Endothelial cell of umbilical vein (primary cell): ENCODE results near the gene SLC26A6. TPM values are rescaled to one million over a fixed set of nuclear protein-coding genes. Genes with fewer than 3 reads are reported as not detected.

Experiments
- BruUV-seq: library from RNA; stranded (reverse); fragments of 400-500 nt; replicated peaks from 2 replicates; lab custom pipeline; 2021; lab: Mats Ljungman, UMichigan
- CTCF ChIA-PET: fragments of 300-600, 350-600 bp; sonication (Branson Sonifier 250); formaldehyde crosslinking; loops from one replicate; lab custom pipeline; 2021; ENCODE audit warnings: antibody characterized with exemption, inconsistent platforms; lab: Charles Lee
- POLR2A ChIA-PET: fragments of 300-600, 350-600 bp; sonication (Branson Sonifier 250); formaldehyde crosslinking; loops from one replicate; lab custom pipeline; 2021; ENCODE audit warnings: antibody characterized with exemption, inconsistent platforms; lab: Charles Lee
- DNase-seq: peaks from one replicate; pipeline ENCODE4 v3.0.0-alpha.2; 2011; ENCODE audit warnings: low read depth, low spot score
- FAIRE-seq: peaks from 2 replicates; lab custom pipeline; 2011; peaks lifted over from hg19 to GRCh38; lab: Jason Lieb, UNC
- H2AFZ ChIP-seq: 2 replicates; pipeline ENCODE4 v1.6.0; 2012; ENCODE audit warnings: low read depth, low read length, control low read depth, inconsistent platforms
- H3K27ac ChIP-seq: 2 replicates; pipeline ENCODE4 v1.5.1; 2011; ENCODE audit warnings: low read depth, mild to moderate bottlenecking, control low read depth, low read length, moderate library complexity; ENCODE audit not compliant: insufficient read depth
- H3K27me3 ChIP-seq, 2 experiments: 2 replicates each; pipeline versions ENCODE4 v1.6.0 to v1.6.1; 2011; ENCODE audit warnings: low read length in 2 of 2, mixed read lengths in 1 of 2; ENCODE audit not compliant: control insufficient read depth in 2 of 2, insufficient read depth in 2 of 2
- H3K36me3 ChIP-seq, 2 experiments: 2 replicates in 1 of 2; 3 replicates in 1 of 2; pipeline ENCODE4 v1.5.1; 2011; ENCODE audit warnings: low read length in 2 of 2, mild to moderate bottlenecking in 1 of 2, moderate library complexity in 1 of 2; ENCODE audit not compliant: control insufficient read depth in 2 of 2, insufficient read depth in 2 of 2; ENCODE audit errors: extremely low read depth in 1 of 2
- H3K4me1 ChIP-seq: 3 replicates; pipeline ENCODE4 v1.5.1; 2011; ENCODE audit warnings: mild to moderate bottlenecking, low read length; ENCODE audit not compliant: control insufficient read depth, insufficient read depth; ENCODE audit errors: extremely low read depth
- H3K4me2 ChIP-seq: 2 replicates; pipeline ENCODE4 v1.6.1; 2011; ENCODE audit warnings: low read length, control low read depth, mixed read lengths; ENCODE audit not compliant: insufficient read depth
- H3K4me3 ChIP-seq, 3 experiments: fragments of 200-600 bp in 1 of 3; sonication (generic), shearing (Covaris generic) in 1 of 3; replicated peaks in 1 of 3; 2 replicates each; pipeline ENCODE4 v1.5.1; 2011 to 2016; ENCODE audit warnings: control low read depth in 3 of 3, low read length in 3 of 3, mild to moderate bottlenecking in 2 of 3, inconsistent platforms in 1 of 3, low read depth in 1 of 3, moderate library complexity in 1 of 3; ENCODE audit not compliant: insufficient read depth in 1 of 3
- H3K79me2 ChIP-seq: 2 replicates; pipeline ENCODE4 v1.6.0; 2012; ENCODE audit warnings: low read length, inconsistent platforms; ENCODE audit not compliant: control insufficient read depth, insufficient read depth
- H3K9ac ChIP-seq: replicated peaks from 2 replicates; pipeline ENCODE3; 2011; ENCODE audit warnings: low read length, control low read depth; ENCODE audit not compliant: insufficient read depth; ENCODE audit errors: extremely low read depth
- H3K9me1 ChIP-seq: replicated peaks from 3 replicates; pipeline ENCODE4 v1.6.0; 2011; ENCODE audit warnings: mild to moderate bottlenecking, low read length; ENCODE audit not compliant: control insufficient read depth, insufficient read depth; ENCODE audit errors: extremely low read depth
- H3K9me3 ChIP-seq: replicated peaks from 2 replicates; pipeline ENCODE4 v1.5.1; 2012; ENCODE audit warnings: low read length, inconsistent platforms; ENCODE audit not compliant: control insufficient read depth, insufficient read depth
- H4K20me1 ChIP-seq: replicated peaks from 2 replicates; pipeline ENCODE3; 2011; ENCODE audit warnings: mild to moderate bottlenecking, low read length; ENCODE audit not compliant: control insufficient read depth, insufficient read depth; ENCODE audit errors: extremely low read depth
- EZH2 ChIP-seq: IDR thresholded peaks from 2 replicates; pipeline ENCODE4 v1.6.1; 2012; ENCODE audit warnings: borderline replicate concordance, low read depth, mild to moderate bottlenecking, moderate library complexity, low read length, inconsistent platforms; ENCODE audit not compliant: severe bottlenecking
- FOS ChIP-seq: IDR thresholded peaks from 2 replicates; pipeline ENCODE4 v1.6.1; 2011; ENCODE audit warnings: mild to moderate bottlenecking, low read length, moderate library complexity, borderline replicate concordance; ENCODE audit not compliant: insufficient read depth
- GATA2 ChIP-seq: IDR thresholded peaks from 2 replicates; pipeline ENCODE4 v1.7.0; 2011; ENCODE audit warnings: low read depth, mild to moderate bottlenecking, moderate library complexity, mixed read lengths, low read length; ENCODE audit not compliant: insufficient read length, insufficient read depth
- POLR2A ChIP-seq: IDR thresholded peaks from 2 replicates; pipeline ENCODE4 v1.6.1; 2012; ENCODE audit warnings: low read depth, mild to moderate bottlenecking, control low read depth, low read length
- POLR2AphosphoS5 ChIP-seq: IDR thresholded peaks from 2 replicates; pipeline ENCODE4 v1.6.1; 2012; ENCODE audit warnings: low read depth, mild to moderate bottlenecking, control low read depth, low read length, moderate library complexity; ENCODE audit not compliant: insufficient read depth
- dilution Hi-C: fragments of 300-500 bp; cut with MboI; formaldehyde crosslinking; loops from one replicate; pipeline ENCODE4 v1.15.0; 2019; ENCODE audit warnings: low sequenced_read_pairs; ENCODE audit not compliant: extremely low pct_ligation_motif_present
- intact Hi-C: fragments of 100-400 bp; cut with micrococcal nuclease; formaldehyde crosslinking; loops from one replicate; pipeline ENCODE4 v1.10.0; 2022
- polyA plus RNA-seq, 4 experiments: library from polyadenylated mRNA; depleted of rRNA in 3 of 4; stranded (reverse) in 3 of 4; unstranded in 1 of 4; fragments of >200 nt; gene quantifications; 2 replicates each; pipeline versions ENCODE4 v1.2.1 to v1.2.3, GENCODE V29; 2011 to 2012; ENCODE audit warnings: missing spikeins in 1 of 4
- total RNA-seq: library from RNA; stranded (reverse); gene quantifications from 2 replicates; pipeline ENCODE4 v1.2.3, GENCODE V29; 2021
- TF ChIP-seq, protein P1 (sequence below), 2 donors: IDR thresholded peaks; 1 replicate in 1 of 2; 2 replicates in 1 of 2; pipeline ENCODE4 v1.5.1; 2011; ENCODE audit warnings: low read length in 2 of 2, mild to moderate bottlenecking in 2 of 2, moderate library complexity in 2 of 2, control low read depth in 1 of 2, inconsistent platforms in 1 of 2, low read depth in 1 of 2; ENCODE audit not compliant: insufficient read depth in 1 of 2; ENCODE audit errors: extremely low read depth in 1 of 2

The SLC26A6 gene
- total and polyA plus RNA-seq, 2 donors (not counting 3 experiments of a cell fraction or from before 2014, with no cell fraction given), result 31.0 to 32.2 TPM

DNA sequence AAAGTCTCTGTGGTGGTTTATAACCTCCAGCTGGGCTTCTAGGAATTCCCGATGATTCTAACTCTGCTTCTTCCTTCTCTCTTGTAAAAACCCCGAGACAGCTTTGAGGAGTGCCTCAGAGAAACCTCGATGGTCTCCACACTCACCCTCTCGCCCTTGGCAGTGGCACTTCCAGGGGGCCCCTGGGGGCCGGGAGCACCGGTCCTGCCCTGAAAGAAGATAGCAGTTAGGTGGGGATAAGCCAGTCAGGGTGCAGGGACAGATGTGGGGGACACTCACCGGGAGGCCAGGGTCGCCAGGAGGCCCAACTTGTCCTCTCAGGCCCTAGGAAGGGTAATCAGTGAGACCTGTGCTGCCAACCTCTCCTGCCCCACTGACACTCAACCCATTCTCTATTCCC is 49.9 kb downstream of the SLC26A6 start:
- Histone ChIP-seq H3K27ac (no peak overlapping the region), H3K79me2 (no peaks in the 10 kb centered on the region), H2AFZ (no peak overlapping the region), H3K4me2 (no peak overlapping the region), H3K9ac (no peak overlapping the region), H4K20me1 (no peaks in the 10 kb centered on the region), H3K4me1 (no peaks in the 10 kb centered on the region), H3K9me1 (no peaks in the 10 kb centered on the region), H3K9me3 (no peaks in the 10 kb centered on the region), H3K27me3 (peaks cover 0 to 5% of the 10 kb centered on the region in 2 experiments), H3K36me3 (no peaks in the 10 kb centered on the region), H3K4me3 (no peak overlapping the region)
- TF ChIP-seq GATA2 (no peak), POLR2AphosphoS5 (no peak), POLR2A (no peak), EZH2 (no peak)
- TF ChIP-seq, protein P1, sequence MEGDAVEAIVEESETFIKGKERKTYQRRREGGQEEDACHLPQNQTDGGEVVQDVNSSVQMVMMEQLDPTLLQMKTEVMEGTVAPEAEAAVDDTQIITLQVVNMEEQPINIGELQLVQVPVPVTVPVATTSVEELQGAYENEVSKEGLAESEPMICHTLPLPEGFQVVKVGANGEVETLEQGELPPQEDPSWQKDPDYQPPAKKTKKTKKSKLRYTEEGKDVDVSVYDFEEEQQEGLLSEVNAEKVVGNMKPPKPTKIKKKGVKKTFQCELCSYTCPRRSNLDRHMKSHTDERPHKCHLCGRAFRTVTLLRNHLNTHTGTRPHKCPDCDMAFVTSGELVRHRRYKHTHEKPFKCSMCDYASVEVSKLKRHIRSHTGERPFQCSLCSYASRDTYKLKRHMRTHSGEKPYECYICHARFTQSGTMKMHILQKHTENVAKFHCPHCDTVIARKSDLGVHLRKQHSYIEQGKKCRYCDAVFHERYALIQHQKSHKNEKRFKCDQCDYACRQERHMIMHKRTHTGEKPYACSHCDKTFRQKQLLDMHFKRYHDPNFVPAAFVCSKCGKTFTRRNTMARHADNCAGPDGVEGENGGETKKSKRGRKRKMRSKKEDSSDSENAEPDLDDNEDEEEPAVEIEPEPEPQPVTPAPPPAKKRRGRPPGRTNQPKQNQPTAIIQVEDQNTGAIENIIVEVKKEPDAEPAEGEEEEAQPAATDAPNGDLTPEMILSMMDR (IDR thresholded peaks at IDR 0.05; ENCODE audit: extremely low read depth in 1 of 2, insufficient read depth in 1 of 2, low read depth in 1 of 2, low read length in 2 of 2), result no peak
- ChIA-PET CTCF (interaction anchor here (1.5 kb wide), 1 partner anchor 19 kb away, joined by 3 read pairs; no protein-coding TSS in a partner anchor), POLR2A (no interaction called here)
- BruUV-seq, result no TSS peak
- dilution Hi-C loops (no loop called here), intact Hi-C loops (no loop called here)
- no peak for FAIRE-seq
- DNase-seq, result no peak

DNA sequence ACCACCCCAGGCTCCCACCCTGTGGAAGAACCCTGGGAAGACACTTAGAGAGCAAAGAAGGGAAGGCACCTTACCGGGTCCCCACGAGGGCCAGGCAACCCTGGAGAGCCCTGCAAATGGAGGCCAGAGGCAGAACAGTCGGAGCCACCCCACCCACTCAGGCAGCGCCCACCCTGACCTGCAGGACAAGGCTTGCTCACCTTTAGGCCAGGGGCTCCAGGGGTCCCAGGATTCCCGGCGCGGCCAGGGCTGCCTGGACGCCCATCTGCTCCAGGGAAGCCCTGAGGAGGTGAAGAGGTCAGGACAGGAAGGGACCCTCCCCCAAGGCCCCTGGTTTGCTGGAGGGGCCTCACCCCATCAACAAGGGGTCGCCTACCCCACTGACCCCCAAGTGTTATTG is 50.4 kb downstream of the SLC26A6 start:
- ChIA-PET POLR2A (no interaction called here), CTCF (interaction anchor here (1.5 kb wide), 1 partner anchor 18 kb away, joined by 3 read pairs; no protein-coding TSS in a partner anchor)
- Histone ChIP-seq H3K4me2 (no peak overlapping the region), H3K27me3 (peaks cover 0 to 3% of the 10 kb centered on the region in 2 experiments), H3K4me3 (no peak overlapping the region), H3K9me1 (no peaks in the 10 kb centered on the region), H3K9ac (no peak overlapping the region), H3K4me1 (no peaks in the 10 kb centered on the region), H3K9me3 (no peaks in the 10 kb centered on the region), H4K20me1 (no peaks in the 10 kb centered on the region), H2AFZ (no peak overlapping the region), H3K79me2 (no peaks in the 10 kb centered on the region), H3K27ac (no peak overlapping the region), H3K36me3 (no peaks in the 10 kb centered on the region)
- FAIRE-seq, result no peak
- dilution Hi-C loops (no loop called here), intact Hi-C loops (no loop called here)
- no peak for DNase-seq
- no peak for TF ChIP-seq FOS
- no TSS peak for BruUV-seq
